Stimulated activated naive CD8-positive, alpha-beta T cell treated with anti-CD3 and anti-CD28 coated beads, Interleukin-15, Interleukin-2, amounts not matched to agents 100 U/mL and 50 U/mL, for 24 hours (primary cell): ENCODE results near the gene FBXO36.
A peak's percentile ranks its signal among the peaks of the same experiment; 100 is the strongest.

ENCODE experiments used
- ATAC-seq: fragments of 150-1000 bp; cut with Tn5 transposase; one replicate; pipeline ENCODE4 v1.10.0; 2021
- DNase-seq: peaks from one replicate; pipeline ENCODE4 v3.0.0; 2021

Gene FBXO36

GRCh38 chr2:229970406-229970805 is 48.1 kb downstream of the FBXO36 start:
- no peak for DNase-seq
- ATAC-seq = no peak

GRCh38 chr2:229971298-229971790 is 49.0 kb downstream of the FBXO36 start:
- ATAC-seq = no peak

GRCh38 chr2:229974266-229974665 is 52.0 kb downstream of the FBXO36 start:
- DNase-seq (no peak), ATAC-seq (no peak)

More at GRCh38 chr2:229971298-229971790, 49.0 kb downstream of the FBXO36 start:
- no peak for DNase-seq

- ATAC-seq (peak; percentile 76), DNase-seq (no peak)
These were observed 58.3 kb downstream of the FBXO36 start for GRCh38 chr2:229980431-229981184.

- ATAC-seq (no peak), DNase-seq (no peak)
These were observed 70.9 kb downstream of the FBXO36 start for GRCh38 chr2:229993236-229993635.

GRCh38 chr2:229996320-229996719 is 74.0 kb downstream of the FBXO36 start:
- DNase-seq = no peak
- ATAC-seq = no peak

- DNase-seq = no peak
- no peak for ATAC-seq
These were observed 75.3 kb downstream of the FBXO36 start for GRCh38 chr2:229997565-229997964.

- DNase-seq (no peak), ATAC-seq (peak; percentile 36)
These were observed 78.0 kb downstream of the FBXO36 start for GRCh38 chr2:230000118-230000841.

- ATAC-seq (no peak), DNase-seq (peak; percentile 90)
These were observed 85.8 kb downstream of the FBXO36 start for GRCh38 chr2:230007931-230008707.

- DNase-seq = no peak
These were observed 86.4 kb downstream of the FBXO36 start for GRCh38 chr2:230008708-230009066.

GRCh38 chr2:230010501-230010900 is 88.2 kb downstream of the FBXO36 start:
- ATAC-seq = no peak
- no peak for DNase-seq

More at GRCh38 chr2:230008708-230009066, 86.4 kb downstream of the FBXO36 start:
- no peak for ATAC-seq

GRCh38 chr2:230011617-230012016 is 89.3 kb downstream of the FBXO36 start:
- ATAC-seq (no peak), DNase-seq (no peak)

- no peak for DNase-seq
These were observed 90.1 kb downstream of the FBXO36 start for GRCh38 chr2:230012267-230012884.

GRCh38 chr2:230016844-230017243 is 94.5 kb downstream of the FBXO36 start:
- ATAC-seq (no peak), DNase-seq (no peak)

More at GRCh38 chr2:230012267-230012884, 90.1 kb downstream of the FBXO36 start:
- no peak for ATAC-seq

- ATAC-seq (no peak), DNase-seq (no peak)
These were observed 95.8 kb downstream of the FBXO36 start for GRCh38 chr2:230018153-230018552.

GRCh38 chr2:230019742-230020141 is 97.4 kb downstream of the FBXO36 start:
- DNase-seq (no peak), ATAC-seq (no peak)

- DNase-seq (no peak), ATAC-seq (no peak)
These were observed 101.0 kb downstream of the FBXO36 start for GRCh38 chr2:230023313-230023712.

GRCh38 chr2:230042195-230042594 is 119.9 kb downstream of the FBXO36 start:
- no peak for ATAC-seq
- no peak for DNase-seq

GRCh38 chr2:230043025-230043424 is 120.7 kb downstream of the FBXO36 start:
- ATAC-seq (no peak), DNase-seq (no peak)

- DNase-seq = no peak
- no peak for ATAC-seq
These were observed 121.2 kb downstream of the FBXO36 start for GRCh38 chr2:230043461-230043860.

- ATAC-seq (no peak), DNase-seq (no peak)
These were observed 124.2 kb downstream of the FBXO36 start for GRCh38 chr2:230046491-230046890.

- DNase-seq (no peak), ATAC-seq (peak; percentile 25)
These were observed 125.8 kb downstream of the FBXO36 start for GRCh38 chr2:230048010-230048671.
